ENCODE measurements around the gene BBS12.
A peak's percentile ranks its signal among the peaks of the same experiment; 100 is the strongest.

Gene BBS12

DNA sequence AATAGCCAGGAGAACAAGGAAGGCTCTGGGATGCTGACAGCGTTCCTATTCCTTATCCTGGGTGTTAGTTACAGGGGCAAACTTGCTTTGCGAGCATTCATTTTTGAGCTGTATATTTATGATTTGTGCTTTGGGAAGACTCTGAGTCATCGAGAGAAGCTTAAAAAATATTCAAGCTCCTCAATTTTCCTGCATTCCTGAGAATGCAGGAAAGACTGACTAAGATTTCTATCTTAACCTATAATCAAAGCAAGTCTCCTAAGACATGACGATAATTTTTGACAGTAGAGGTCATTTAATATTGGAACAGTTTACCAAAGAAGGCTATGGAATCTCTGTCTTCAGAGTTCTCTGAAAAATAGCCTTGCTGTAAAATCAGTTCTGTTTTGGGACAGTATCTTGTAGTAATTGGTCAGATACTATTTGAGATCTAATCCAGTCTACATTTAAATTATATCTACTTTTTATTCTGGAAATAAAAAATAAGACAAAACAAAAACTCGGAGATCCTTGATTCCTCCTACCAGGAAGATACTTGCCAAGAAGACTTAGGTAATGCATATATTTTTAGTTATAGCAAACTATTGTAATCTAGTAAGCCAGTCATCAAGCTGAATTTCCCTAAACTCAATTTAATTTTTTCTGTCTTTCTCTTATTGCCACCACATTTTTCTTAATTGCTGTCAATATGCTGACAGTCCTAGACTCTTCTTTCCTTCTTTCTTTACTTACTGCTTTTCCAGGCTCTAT lies 31.7 kb downstream of the BBS12 start:
- peak; percentile 76 for DNase-seq (ENCODE audit: low read depth)
- peak overlapping the region; percentile 26 for H3K4me3 ChIP-seq (ENCODE audit: low read length)
- TF ChIP-seq, protein P1, sequence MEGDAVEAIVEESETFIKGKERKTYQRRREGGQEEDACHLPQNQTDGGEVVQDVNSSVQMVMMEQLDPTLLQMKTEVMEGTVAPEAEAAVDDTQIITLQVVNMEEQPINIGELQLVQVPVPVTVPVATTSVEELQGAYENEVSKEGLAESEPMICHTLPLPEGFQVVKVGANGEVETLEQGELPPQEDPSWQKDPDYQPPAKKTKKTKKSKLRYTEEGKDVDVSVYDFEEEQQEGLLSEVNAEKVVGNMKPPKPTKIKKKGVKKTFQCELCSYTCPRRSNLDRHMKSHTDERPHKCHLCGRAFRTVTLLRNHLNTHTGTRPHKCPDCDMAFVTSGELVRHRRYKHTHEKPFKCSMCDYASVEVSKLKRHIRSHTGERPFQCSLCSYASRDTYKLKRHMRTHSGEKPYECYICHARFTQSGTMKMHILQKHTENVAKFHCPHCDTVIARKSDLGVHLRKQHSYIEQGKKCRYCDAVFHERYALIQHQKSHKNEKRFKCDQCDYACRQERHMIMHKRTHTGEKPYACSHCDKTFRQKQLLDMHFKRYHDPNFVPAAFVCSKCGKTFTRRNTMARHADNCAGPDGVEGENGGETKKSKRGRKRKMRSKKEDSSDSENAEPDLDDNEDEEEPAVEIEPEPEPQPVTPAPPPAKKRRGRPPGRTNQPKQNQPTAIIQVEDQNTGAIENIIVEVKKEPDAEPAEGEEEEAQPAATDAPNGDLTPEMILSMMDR (conservative IDR thresholded peaks at IDR 0.05; ENCODE audit: low read length): no peak

DNA sequence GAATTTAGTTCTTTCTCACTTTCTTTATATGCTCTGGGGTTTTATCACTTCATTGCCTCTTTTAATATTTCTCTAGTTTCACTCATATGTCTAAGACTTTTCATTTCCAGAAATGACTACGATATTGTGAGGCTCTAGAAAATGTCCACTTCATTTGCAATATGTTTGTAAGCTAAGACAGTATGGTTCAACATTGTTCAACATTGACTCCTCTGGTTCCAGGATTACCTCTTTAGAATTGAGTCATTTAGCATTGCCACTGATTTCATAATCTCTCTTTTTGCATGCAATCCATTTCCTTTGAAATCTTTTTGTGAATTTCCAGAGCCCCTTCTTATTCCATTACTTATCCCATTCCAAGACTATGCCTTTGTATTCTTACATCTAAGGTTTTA lies 32.3 kb downstream of the BBS12 start:
- TF ChIP-seq, protein P1 (conservative IDR thresholded peaks at IDR 0.05; ENCODE audit: low read length): no peak
- DNase-seq (ENCODE audit: low read depth): peak; percentile 94
- H3K4me3 ChIP-seq (ENCODE audit: low read length): peak overlapping the region; percentile 26

DNA sequence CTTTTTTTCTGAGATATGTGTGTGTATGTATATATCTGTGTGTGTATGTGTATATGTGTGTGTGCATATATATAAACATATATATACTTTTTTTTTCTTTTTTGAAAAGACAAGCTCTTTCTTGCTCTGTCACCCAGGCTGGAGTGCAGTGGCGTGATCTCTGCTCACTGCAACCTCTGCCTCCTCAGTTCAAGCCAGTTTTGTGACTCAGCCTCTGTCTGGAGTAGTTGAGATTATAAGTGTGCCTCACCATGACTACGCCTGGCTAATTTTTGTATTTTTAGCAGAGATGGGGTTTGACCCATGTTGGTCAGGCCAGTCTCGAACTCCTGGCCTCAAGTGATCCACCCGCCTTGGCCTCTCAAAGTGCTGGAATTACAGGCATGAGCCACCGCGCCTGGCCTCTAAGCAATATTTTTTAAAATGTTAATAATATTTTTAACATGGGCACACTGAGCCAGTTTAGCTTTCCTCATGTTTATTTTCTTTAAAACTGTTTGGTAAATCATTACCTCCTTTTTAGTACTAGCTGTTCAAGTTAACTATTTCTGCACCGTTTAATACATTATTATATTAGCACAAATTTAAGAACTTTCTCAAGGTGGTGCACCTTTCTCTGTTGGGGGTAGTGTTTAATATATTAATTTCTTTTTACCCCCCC lies 33.3 kb downstream of the BBS12 start:
- DNase-seq (ENCODE audit: low read depth): peak; percentile 92
- no peak overlapping the region for H3K4me3 ChIP-seq (ENCODE audit: low read length)
- TF ChIP-seq, protein P1 (conservative IDR thresholded peaks at IDR 0.05; ENCODE audit: low read length): no peak

DNA sequence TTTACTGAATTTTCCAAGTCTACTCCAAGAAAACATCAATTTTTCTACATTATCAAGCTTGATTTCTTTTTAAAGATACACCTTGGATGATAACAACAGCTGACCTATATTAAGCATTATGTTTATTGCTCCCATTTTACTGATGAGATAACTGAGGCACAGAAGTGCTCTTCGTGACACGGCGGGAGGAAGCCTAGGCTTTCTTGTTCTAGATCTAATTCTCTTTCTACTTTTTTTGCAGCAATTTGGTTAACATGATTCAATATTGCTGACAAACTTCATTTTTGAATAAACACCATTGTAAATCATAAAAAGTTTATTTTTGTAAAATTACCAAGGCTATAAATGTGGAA lies 33.8 kb downstream of the BBS12 start:
- TF ChIP-seq, protein P1 (conservative IDR thresholded peaks at IDR 0.05; ENCODE audit: low read length): no peak
- H3K4me3 ChIP-seq (ENCODE audit: low read length): no peak overlapping the region

DNA sequence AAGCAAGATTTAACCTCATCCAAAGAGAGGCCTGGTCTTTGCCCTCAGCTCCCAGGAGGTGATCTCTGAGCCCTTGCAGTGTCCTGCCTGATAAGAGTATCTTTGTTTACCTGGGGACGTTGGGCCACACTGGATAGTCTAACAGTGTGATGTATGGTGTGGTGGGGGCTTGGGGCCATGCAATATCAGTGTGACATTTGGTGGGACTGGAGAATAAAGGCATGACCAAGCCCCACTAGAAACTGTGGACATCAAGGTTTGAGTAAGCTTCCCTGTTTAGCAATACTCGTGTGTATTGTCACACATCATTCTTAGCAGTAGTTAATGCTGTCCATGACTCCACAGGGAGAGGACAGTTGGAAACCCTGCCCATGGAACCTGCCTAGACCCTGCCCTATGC lies 34.4 kb downstream of the BBS12 start:
- no peak for DNase-seq (ENCODE audit: low read depth)
- H3K4me3 ChIP-seq (ENCODE audit: low read length): no peak overlapping the region
- TF ChIP-seq, protein P1 (conservative IDR thresholded peaks at IDR 0.05; ENCODE audit: low read length): no peak

More for the DNA sequence above, 33.8 kb downstream of the BBS12 start:
- no peak for DNase-seq (ENCODE audit: low read depth)

DNA sequence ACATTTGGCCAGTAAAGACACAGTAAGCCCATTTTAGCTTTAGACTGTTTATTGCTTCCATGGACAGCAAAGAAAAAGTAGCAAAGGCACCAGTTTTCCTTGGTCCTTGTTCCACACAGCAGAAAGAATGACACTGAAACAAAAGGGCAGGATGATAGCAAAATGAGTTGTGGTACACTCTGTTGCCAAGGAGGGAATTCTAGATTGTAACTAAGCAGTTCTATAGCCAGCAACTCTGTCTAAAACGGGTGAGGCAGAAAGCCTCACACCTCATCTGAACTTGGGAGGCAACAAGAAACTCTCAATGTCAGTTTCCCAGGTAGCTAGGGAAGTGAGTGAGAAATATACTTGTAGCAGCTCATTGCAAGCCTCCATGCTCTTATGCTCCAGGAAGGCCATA lies 39.2 kb downstream of the BBS12 start:
- H3K4me3 ChIP-seq (ENCODE audit: low read length): no peak overlapping the region
- no peak for DNase-seq (ENCODE audit: low read depth)
- TF ChIP-seq, protein P1 (conservative IDR thresholded peaks at IDR 0.05; ENCODE audit: low read length): no peak

DNA sequence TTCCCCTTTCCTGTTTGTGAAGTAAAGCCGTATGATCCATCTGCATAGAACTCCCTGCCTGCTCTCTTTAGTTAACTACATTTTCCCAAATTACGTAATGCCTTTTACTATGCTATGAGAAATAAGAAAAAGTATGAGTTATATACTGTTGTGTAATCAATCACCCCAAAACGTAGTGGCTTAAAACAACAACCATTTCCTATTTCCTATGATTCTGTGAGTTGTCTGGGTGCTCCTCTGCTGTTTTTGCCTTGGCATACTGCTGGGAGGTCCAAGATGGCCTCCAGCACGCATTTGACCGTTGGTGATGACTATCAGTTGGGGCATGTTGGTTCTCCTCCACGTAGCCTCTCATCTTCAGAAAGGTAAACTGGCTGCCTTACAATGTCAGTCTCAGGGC lies 39.8 kb downstream of the BBS12 start:
- DNase-seq (ENCODE audit: low read depth): peak; percentile 48
- TF ChIP-seq, protein P1 (conservative IDR thresholded peaks at IDR 0.05; ENCODE audit: low read length): no peak

More for the DNA sequence above, 39.8 kb downstream of the BBS12 start:
- no peak overlapping the region for H3K4me3 ChIP-seq (ENCODE audit: low read length)

Data from AG10803 (cell line).